Measurements from ENCODE around the gene TTC7B. TPM values are rescaled to one million over a fixed set of nuclear protein-coding genes. Genes with fewer than 3 reads are reported as not detected.

The TTC7B gene
- total and polyA plus RNA-seq, 12 donors = 10.0 to 58.4 (median 24.7) TPM

- no peaks in the 10 kb centered on the region for H3K27me3 ChIP-seq
- 43 to 49% (median 47%) methylated on average over 8 of the region's 8 CpGs for WGBS, 4 donors
- no peaks in the 10 kb centered on the region for H3K36me3 ChIP-seq (replicated peaks in 1 of 2)
- no peak overlapping the region for H3K4me3 ChIP-seq
- no peak for TF ChIP-seq CTCF (IDR thresholded peaks at IDR 0.05)
- no peak for TF ChIP-seq POLR2A (IDR thresholded peaks at IDR 0.05)
- H3K9me3 ChIP-seq (replicated peaks in 1 of 3) = no peaks in the 10 kb centered on the region
- intact Hi-C loops (cut with DNase I) = no loop called here
- H3K4me1 ChIP-seq (replicated peaks in 1 of 2) = peaks cover 11 to 29% of the 10 kb centered on the region in 2 donors
- peak in 4 of 7 donors; percentile 20 to 54 (median 41) for DNase-seq
- H3K27ac ChIP-seq = peak overlapping the region in 3 of 5 donors; percentile 30 to 62 (median 51)
Measured at GRCh38 chr14:90740081-90740480, 76.1 kb downstream of the TTC7B start.

DNA sequence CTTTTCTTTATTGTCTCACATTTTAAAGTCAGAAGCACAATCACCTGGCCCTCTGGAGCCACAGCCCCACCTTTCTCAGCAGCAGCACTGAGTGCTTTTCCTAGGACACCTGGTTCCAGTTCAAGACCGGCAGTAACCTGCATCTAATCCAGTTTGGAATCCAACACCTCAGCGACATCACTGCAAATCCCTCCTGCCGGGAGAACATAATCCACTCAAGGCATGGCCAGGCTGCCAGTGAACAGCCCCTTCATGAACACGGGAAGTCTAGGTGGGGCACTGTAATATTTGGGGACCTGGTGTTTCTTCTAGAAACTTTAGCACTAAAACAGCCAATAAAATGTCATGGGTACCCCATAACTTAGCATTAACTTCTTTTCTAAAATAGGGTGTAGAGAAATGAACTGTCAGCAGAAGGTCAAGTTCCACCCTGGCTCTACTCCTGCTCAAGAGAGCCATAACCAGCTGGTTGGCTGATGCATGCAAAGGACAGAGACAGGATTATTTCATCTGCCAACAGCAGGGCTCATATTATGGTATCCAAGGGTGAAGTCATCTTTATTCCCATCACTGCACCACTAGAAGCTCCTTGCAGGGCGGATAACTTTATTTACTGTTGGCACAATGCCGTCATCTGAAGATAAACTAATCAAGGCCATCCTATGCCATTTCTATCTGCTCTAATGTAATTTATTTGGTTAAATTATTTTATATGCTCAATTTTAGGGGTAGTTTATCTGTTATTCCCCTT, 76.7 kb downstream of the TTC7B start:
- no peak for DNase-seq
- Histone ChIP-seq H3K27ac (peak overlapping the region in 3 of 5 donors; percentile 30 to 62 (median 51)), H3K4me1 (replicated peaks in 1 of 2) (peaks cover 11 to 29% of the 10 kb centered on the region in 2 donors), H3K36me3 (replicated peaks in 1 of 2) (no peaks in the 10 kb centered on the region), H3K4me3 (no peak overlapping the region), H3K9me3 (replicated peaks in 1 of 3) (no peaks in the 10 kb centered on the region), H3K27me3 (no peaks in the 10 kb centered on the region)
- 71 to 78% (median 76%) methylated on average over 6 of the region's 6 CpGs for WGBS, 4 donors
- TF ChIP-seq CTCF (IDR thresholded peaks at IDR 0.05) = no peak
- no peak for TF ChIP-seq POLR2A (IDR thresholded peaks at IDR 0.05)
- intact Hi-C loops (cut with DNase I) = no loop called here

DNA sequence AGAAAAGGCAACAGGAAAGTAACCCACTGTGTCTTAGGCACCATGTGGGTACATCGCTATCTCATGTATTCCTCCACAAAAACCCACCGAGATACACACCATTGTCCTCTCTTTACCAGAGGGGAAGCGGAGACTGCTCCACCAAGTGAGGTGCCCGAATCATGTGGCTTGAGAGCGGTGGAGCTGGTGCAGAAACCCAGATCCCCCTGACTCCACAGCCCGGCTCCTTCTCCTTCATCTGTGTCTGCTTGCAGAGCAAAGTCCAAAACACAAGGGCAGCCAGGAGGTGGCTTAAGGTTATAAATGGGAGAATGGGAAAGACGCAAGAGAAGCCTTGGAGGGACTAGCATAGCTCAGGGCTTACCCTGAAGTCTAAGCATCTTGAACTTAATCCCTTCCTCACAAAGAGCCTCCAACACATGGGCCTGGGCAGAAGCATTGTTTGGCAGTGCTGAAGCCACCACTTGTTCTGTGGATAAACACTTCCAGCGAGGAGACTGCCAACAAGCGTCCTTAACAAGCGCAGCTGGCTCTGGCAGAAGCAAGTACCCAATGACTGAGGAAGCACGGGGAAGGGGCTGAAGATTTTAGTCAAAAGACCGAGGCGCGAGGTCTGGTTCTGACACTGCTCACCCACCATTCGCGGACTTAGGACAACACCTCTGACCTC, 83.0 kb downstream of the TTC7B start:
- Histone ChIP-seq H3K27ac (no peak overlapping the region), H3K9me3 (replicated peaks in 1 of 3) (no peaks in the 10 kb centered on the region), H3K36me3 (replicated peaks in 1 of 2) (no peaks in the 10 kb centered on the region), H3K4me1 (replicated peaks in 1 of 2) (peaks cover 0 to 15% of the 10 kb centered on the region in 2 donors), H3K27me3 (no peaks in the 10 kb centered on the region), H3K4me3 (no peak overlapping the region)
- TF ChIP-seq CTCF (IDR thresholded peaks at IDR 0.05) (no peak), POLR2A (IDR thresholded peaks at IDR 0.05) (no peak)
- WGBS, 4 donors = 95 to 97% (median 96%) methylated on average over 16 of the region's 16 CpGs
- DNase-seq = no peak
- intact Hi-C loops (cut with DNase I) = no loop called here

- Histone ChIP-seq H3K27me3 (no peaks in the 10 kb centered on the region), H3K36me3 (replicated peaks in 1 of 2) (no peaks in the 10 kb centered on the region), H3K27ac (no peak overlapping the region), H3K9me3 (replicated peaks in 1 of 3) (no peaks in the 10 kb centered on the region), H3K4me3 (no peak overlapping the region), H3K4me1 (replicated peaks in 1 of 2) (peaks cover 0 to 15% of the 10 kb centered on the region in 2 donors)
- 84 to 92% (median 89%) methylated on average over 7 of the region's 7 CpGs for WGBS, 4 donors
- intact Hi-C loops (cut with DNase I) = no loop called here
- DNase-seq = no peak
- no peak for TF ChIP-seq POLR2A (IDR thresholded peaks at IDR 0.05)
- no peak for TF ChIP-seq CTCF (IDR thresholded peaks at IDR 0.05)
Measured at GRCh38 chr14:90732718-90733117, 83.5 kb downstream of the TTC7B start.

Data from adrenal gland (tissue), 12 donors.